CD4-positive, CD25-positive, alpha-beta regulatory T cell (primary cell): ENCODE results near the gene MYOF. TPM values are rescaled to one million over a fixed set of nuclear protein-coding genes. Genes with fewer than 3 reads are reported as not detected.

Experiments used
- ATAC-seq, 2 donors: fragments of 150-1000 bp; cut with Tn5 transposase; one replicate each; pipeline ENCODE4 v1.10.0; 2021; ENCODE audit warnings: low read depth in 2 of 2, moderate number of reproducible peaks in 2 of 2, moderate library complexity in 1 of 2
- DNase-seq, 3 donors: peaks; one replicate each; pipeline versions ENCODE4 v3.0.0 to v3.0.0-alpha.2; 2012 to 2022; ENCODE audit warnings: mixed read lengths in 1 of 3
- H3K27ac ChIP-seq: one replicate; pipeline ENCODE4 v1.7.0; 2013; ENCODE audit warnings: mild to moderate bottlenecking, low read length; ENCODE audit not compliant: insufficient read depth, poor library complexity, severe bottlenecking
- H3K27me3 ChIP-seq: one replicate; pipeline ENCODE4 v1.7.0; 2013; ENCODE audit warnings: low read length; ENCODE audit not compliant: control insufficient read depth, insufficient read depth
- H3K36me3 ChIP-seq: one replicate; pipeline ENCODE4 v1.7.0; 2013; ENCODE audit warnings: mild to moderate bottlenecking, low read length, moderate library complexity; ENCODE audit not compliant: control insufficient read depth, insufficient read depth
- H3K4me1 ChIP-seq: 2 replicates; pipeline ENCODE4 v1.7.0; 2013; ENCODE audit warnings: mild to moderate bottlenecking, low read length; ENCODE audit not compliant: insufficient read depth, control insufficient read depth, poor library complexity, severe bottlenecking
- H3K4me3 ChIP-seq: one replicate; pipeline ENCODE4 v1.7.0; 2013; ENCODE audit warnings: low read depth, mild to moderate bottlenecking, low read length, moderate library complexity
- H3K9me3 ChIP-seq, 2 experiments: 1 replicate in 1 of 2; 2 replicates in 1 of 2; pipeline ENCODE4 v1.7.0; 2013; ENCODE audit warnings: low read length in 2 of 2, mild to moderate bottlenecking in 1 of 2, moderate library complexity in 1 of 2; ENCODE audit not compliant: control insufficient read depth in 2 of 2
- H3K27ac Mint-ChIP-seq, 3 donors: one replicate each; pipeline ENCODE4 v1.8.0; 2020 to 2022; ENCODE audit warnings: mild to moderate bottlenecking in 3 of 3, mixed read lengths in 3 of 3, moderate library complexity in 2 of 3
- H3K27me3 Mint-ChIP-seq: one replicate; pipeline ENCODE4 v1.8.0; 2022; ENCODE audit warnings: mild to moderate bottlenecking, mixed read lengths
- H3K36me3 Mint-ChIP-seq: one replicate; pipeline ENCODE4 v1.8.0; 2020; ENCODE audit warnings: mixed read lengths
- H3K4me1 Mint-ChIP-seq, 4 donors: one replicate each; pipeline ENCODE4 v1.8.0; 2020 to 2022; ENCODE audit warnings: mixed read lengths in 4 of 4, mild to moderate bottlenecking in 1 of 4
- H3K4me3 Mint-ChIP-seq, 4 donors: one replicate each; pipeline ENCODE4 v1.8.0; 2020 to 2022; ENCODE audit warnings: mild to moderate bottlenecking in 4 of 4, mixed read lengths in 4 of 4, moderate library complexity in 3 of 4
- H3K9me3 Mint-ChIP-seq, 7 donors: one replicate each; pipeline ENCODE4 v1.8.0; 2020 to 2022; ENCODE audit warnings: mixed read lengths in 7 of 7, mild to moderate bottlenecking in 3 of 7, moderate library complexity in 2 of 7
- polyA plus RNA-seq, 4 donors: library from polyadenylated mRNA; unstranded; fragments of 300-500 nt; fragmentation: Illumina TruSeq; gene quantifications; one replicate each; pipeline ENCODE4 v1.2.3, GENCODE V29; 2021
- total RNA-seq: library from RNA; stranded (reverse); gene quantifications from one replicate; pipeline ENCODE4 v1.2.3, GENCODE V29; 2022

The MYOF gene
- total and polyA plus RNA-seq, 5 donors from 2014 or later, result 0.23 to 1.0 (median 0.54) TPM

- no peaks in the 10 kb centered on the region for H3K4me1 Mint-ChIP-seq
- H3K4me3 Mint-ChIP-seq, result no peak overlapping the region
- Histone ChIP-seq H3K9me3 (no peaks in the 10 kb centered on the region), H3K4me1 (no peaks in the 10 kb centered on the region), H3K4me3 (no peak overlapping the region), H3K27ac (no peak overlapping the region), H3K27me3 (no peaks in the 10 kb centered on the region), H3K36me3 (no peaks in the 10 kb centered on the region)
- ATAC-seq, result no peak
- peaks cover 0 to 2% (median 0%) of the 10 kb centered on the region in 7 donors for H3K9me3 Mint-ChIP-seq
- H3K36me3 Mint-ChIP-seq, result no peaks in the 10 kb centered on the region
- H3K27ac Mint-ChIP-seq, result no peak overlapping the region
- no peak for DNase-seq
- H3K27me3 Mint-ChIP-seq, result peaks cover 6% of the 10 kb centered on the region
Measured at GRCh38 chr10:93277360-93277759, 204.8 kb downstream of the MYOF start.

DNA sequence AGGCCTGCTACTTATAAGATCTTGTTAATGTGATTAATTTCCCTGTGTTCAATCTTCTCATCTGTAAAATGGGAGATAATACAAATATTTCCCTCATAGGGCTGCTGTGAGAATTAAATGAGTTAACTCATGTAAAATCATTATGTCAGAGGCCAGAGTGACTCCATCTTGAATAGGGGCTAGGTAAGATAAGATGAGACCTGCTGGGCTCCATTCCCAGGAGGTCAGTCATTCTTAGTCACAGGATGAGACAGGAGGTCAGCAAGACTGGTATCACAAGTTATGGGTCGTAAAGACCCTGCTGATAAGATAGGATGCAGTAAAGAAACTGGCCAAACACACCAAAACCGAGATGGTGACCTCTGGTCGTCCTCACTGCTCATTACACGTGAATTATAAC lies 207.7 kb downstream of the MYOF start:
- Histone ChIP-seq H3K27ac (no peak overlapping the region), H3K36me3 (no peaks in the 10 kb centered on the region), H3K4me3 (no peak overlapping the region), H3K9me3 (peaks cover 0 to 1% of the 10 kb centered on the region in 2 experiments), H3K4me1 (no peaks in the 10 kb centered on the region), H3K27me3 (no peaks in the 10 kb centered on the region)
- Mint-ChIP-seq H3K9me3 (peaks cover 0 to 5% (median 0%) of the 10 kb centered on the region in 7 donors), H3K36me3 (no peaks in the 10 kb centered on the region), H3K4me1 (no peaks in the 10 kb centered on the region), H3K27ac (no peak overlapping the region), H3K27me3 (no peaks in the 10 kb centered on the region), H3K4me3 (no peak overlapping the region)
- no peak for ATAC-seq
- no peak for DNase-seq

DNA sequence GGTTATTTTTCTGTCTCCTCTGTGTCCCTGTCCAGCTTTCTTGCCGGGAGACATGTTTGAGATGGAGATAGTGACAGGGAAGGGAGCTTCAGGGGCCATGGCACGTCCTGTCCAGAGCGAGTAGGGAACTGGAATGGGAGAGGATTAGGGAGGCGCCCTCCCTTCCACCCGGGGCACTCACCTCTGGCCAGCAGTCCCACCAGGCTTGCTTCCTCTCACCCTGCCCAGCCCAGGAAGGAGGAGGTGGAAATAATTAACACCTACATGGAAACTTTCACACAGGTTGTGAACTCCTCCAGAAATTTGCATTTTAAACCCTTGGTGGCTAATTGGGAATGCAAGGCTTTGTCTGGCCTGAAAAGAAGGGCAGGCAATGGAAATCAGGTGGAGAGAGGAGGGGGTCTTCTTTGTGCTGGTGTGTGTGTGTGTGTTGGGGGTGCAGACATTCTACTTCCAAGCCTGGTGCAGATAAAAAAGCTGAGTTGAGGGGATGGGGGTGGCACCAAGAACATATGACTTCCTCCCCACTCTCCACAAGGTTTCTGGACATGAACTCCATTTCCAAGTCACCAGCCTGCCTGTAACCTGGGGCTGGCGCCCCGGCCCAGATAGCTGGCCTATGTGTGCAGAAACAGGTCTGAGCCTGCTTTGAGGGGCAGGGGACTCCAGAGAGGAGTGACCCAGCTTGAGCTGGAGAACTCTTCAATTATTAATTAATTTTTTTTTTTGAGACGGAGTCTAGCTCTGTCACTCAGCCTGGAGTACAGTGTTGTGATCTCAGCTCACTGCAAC lies 209.1 kb downstream of the MYOF start:
- Mint-ChIP-seq H3K27me3 (no peaks in the 10 kb centered on the region), H3K9me3 (peaks cover 0 to 5% (median 0%) of the 10 kb centered on the region in 7 donors), H3K4me1 (peaks cover 0 to 3% (median 0%) of the 10 kb centered on the region in 4 donors)

DNA sequence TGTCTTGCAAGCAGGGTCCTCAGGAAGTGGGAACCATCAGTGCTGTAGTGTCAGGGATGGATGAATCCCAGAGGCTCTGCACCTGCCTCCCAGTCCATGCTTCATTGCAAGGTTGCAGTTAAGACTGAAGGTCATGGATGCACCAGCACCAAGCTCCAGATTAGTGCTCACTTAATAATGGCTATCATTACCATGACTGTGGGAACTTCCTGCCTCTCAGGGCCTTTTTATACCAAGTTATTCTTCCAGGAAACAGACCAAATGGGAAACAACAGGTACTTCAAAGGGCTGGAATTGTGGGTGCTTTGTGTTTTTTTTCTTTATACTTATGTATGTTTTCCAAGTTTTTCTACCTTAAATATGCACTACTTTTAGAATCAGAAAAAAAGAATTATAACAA lies 210.8 kb downstream of the MYOF start:
- peaks cover 0 to 14% (median 4%) of the 10 kb centered on the region in 4 donors for H3K4me1 Mint-ChIP-seq
- Histone ChIP-seq H3K36me3 (no peaks in the 10 kb centered on the region), H3K9me3 (peaks cover 0 to 1% of the 10 kb centered on the region in 2 experiments), H3K4me1 (no peaks in the 10 kb centered on the region), H3K27ac (no peak overlapping the region), H3K27me3 (no peaks in the 10 kb centered on the region), H3K4me3 (no peak overlapping the region)
- H3K9me3 Mint-ChIP-seq, result peaks cover 0 to 5% (median 0%) of the 10 kb centered on the region in 7 donors
- no peaks in the 10 kb centered on the region for H3K27me3 Mint-ChIP-seq
- H3K36me3 Mint-ChIP-seq, result no peaks in the 10 kb centered on the region
- ATAC-seq (no peak), DNase-seq (no peak)
- no peak overlapping the region for H3K4me3 Mint-ChIP-seq
- no peak overlapping the region for H3K27ac Mint-ChIP-seq

More for the DNA sequence above, 209.1 kb downstream of the MYOF start:
- Mint-ChIP-seq H3K36me3 (no peaks in the 10 kb centered on the region), H3K4me3 (no peak overlapping the region), H3K27ac (no peak overlapping the region)
- Histone ChIP-seq H3K36me3 (no peaks in the 10 kb centered on the region), H3K4me1 (no peaks in the 10 kb centered on the region), H3K9me3 (peaks cover 0 to 1% of the 10 kb centered on the region in 2 experiments), H3K27ac (no peak overlapping the region), H3K27me3 (no peaks in the 10 kb centered on the region), H3K4me3 (no peak overlapping the region)
- DNase-seq, result no peak
- no peak for ATAC-seq

DNA sequence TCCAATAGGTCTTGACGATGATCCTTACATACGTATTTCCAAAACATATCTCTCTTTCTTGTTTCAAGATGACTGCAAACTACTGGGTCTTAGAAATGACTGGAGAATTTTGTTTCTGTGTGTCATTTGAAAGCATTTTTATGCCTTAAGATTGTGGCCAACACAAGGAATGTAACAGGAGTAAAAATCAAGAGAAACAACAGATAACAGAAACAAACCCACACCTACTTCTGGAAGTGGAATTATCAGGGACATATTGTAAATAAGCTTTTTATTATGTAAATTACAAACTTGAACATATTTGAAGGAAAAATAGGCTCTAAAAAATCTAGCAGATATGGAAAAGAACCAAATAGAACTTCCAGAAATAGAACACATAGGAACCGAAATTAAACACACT lies 212.9 kb downstream of the MYOF start:
- Mint-ChIP-seq H3K4me3 (no peak overlapping the region), H3K27me3 (no peaks in the 10 kb centered on the region), H3K4me1 (peaks cover 0 to 14% (median 6%) of the 10 kb centered on the region in 4 donors), H3K27ac (no peak overlapping the region), H3K9me3 (peaks cover 0 to 5% (median 0%) of the 10 kb centered on the region in 7 donors), H3K36me3 (no peaks in the 10 kb centered on the region)
- H3K4me1 ChIP-seq, result no peaks in the 10 kb centered on the region
- no peaks in the 10 kb centered on the region for H3K27me3 ChIP-seq
- ATAC-seq, result no peak
- no peaks in the 10 kb centered on the region for H3K36me3 ChIP-seq
- H3K27ac ChIP-seq, result no peak overlapping the region
- DNase-seq, result no peak
- H3K4me3 ChIP-seq, result no peak overlapping the region
- peaks cover 0 to 1% of the 10 kb centered on the region in 2 experiments for H3K9me3 ChIP-seq

- H3K27me3 ChIP-seq, result no peaks in the 10 kb centered on the region
- H3K9me3 ChIP-seq, result peaks cover 0 to 1% of the 10 kb centered on the region in 2 experiments
- peaks cover 0 to 14% (median 6%) of the 10 kb centered on the region in 4 donors for H3K4me1 Mint-ChIP-seq
- DNase-seq (no peak), ATAC-seq (no peak)
- H3K27ac ChIP-seq, result no peak overlapping the region
- no peak overlapping the region for H3K27ac Mint-ChIP-seq
- H3K9me3 Mint-ChIP-seq, result peaks cover 0 to 5% (median 0%) of the 10 kb centered on the region in 7 donors
- no peaks in the 10 kb centered on the region for H3K36me3 Mint-ChIP-seq
- H3K36me3 ChIP-seq, result no peaks in the 10 kb centered on the region
- no peaks in the 10 kb centered on the region for H3K27me3 Mint-ChIP-seq
- no peak overlapping the region for H3K4me3 Mint-ChIP-seq
- no peaks in the 10 kb centered on the region for H3K4me1 ChIP-seq
- no peak overlapping the region for H3K4me3 ChIP-seq
Measured at GRCh38 chr10:93268021-93268420, 214.1 kb downstream of the MYOF start.

- ATAC-seq, result peak in 1 of 2 donors; percentile 45
- H3K27me3 Mint-ChIP-seq, result no peaks in the 10 kb centered on the region
Measured at GRCh38 chr10:93267521-93267920, 214.6 kb downstream of the MYOF start.

More at GRCh38 chr10:93267521-93267920, 214.6 kb downstream of the MYOF start:
- peak in 1 of 3 donors; percentile 38 for DNase-seq
- H3K36me3 ChIP-seq, result no peaks in the 10 kb centered on the region
- H3K27ac Mint-ChIP-seq, result no peak overlapping the region
- no peaks in the 10 kb centered on the region for H3K36me3 Mint-ChIP-seq
- H3K9me3 Mint-ChIP-seq, result peaks cover 0 to 5% (median 0%) of the 10 kb centered on the region in 7 donors
- H3K4me1 ChIP-seq, result no peaks in the 10 kb centered on the region
- peaks cover 0 to 1% of the 10 kb centered on the region in 2 experiments for H3K9me3 ChIP-seq
- no peaks in the 10 kb centered on the region for H3K27me3 ChIP-seq
- H3K4me3 Mint-ChIP-seq, result no peak overlapping the region
- peaks cover 0 to 14% (median 6%) of the 10 kb centered on the region in 4 donors for H3K4me1 Mint-ChIP-seq
- no peak overlapping the region for H3K4me3 ChIP-seq
- H3K27ac ChIP-seq, result no peak overlapping the region
